Spinal cord (tissue), 4 donors: Measurements from ENCODE around the gene YEATS4. TPM values are rescaled to one million over a fixed set of nuclear protein-coding genes. Genes with fewer than 3 reads are reported as not detected.

Experiments used
- polyA plus RNA-seq, 2 donors: library from polyadenylated mRNA; unstranded; fragments of 120-200 nt; gene quantifications; one replicate each; pipeline ENCODE4 v1.2.1, GENCODE V29; 2013; ENCODE audit not compliant: insufficient read length in 2 of 2
- small RNA-seq: library from RNA; depleted of rRNA; stranded (forward); fragments of <200 nt; gene quantifications from one replicate; pipeline ENCODE3, GENCODE V24; 2014; ENCODE audit warnings: low replicate concordance
- total RNA-seq, 2 donors: library from RNA; depleted of rRNA in 1 of 2; stranded (reverse); fragments of 120-200 nt in 1 of 2; fragments of >200 nt in 1 of 2; gene quantifications; one replicate each; pipeline versions ENCODE4 v1.2.3 to v1.2.4, GENCODE V29; 2013 to 2014

Gene YEATS4
- total and polyA plus RNA-seq, 4 donors, result 21.7 to 29.8 (median 27.4) TPM

Small RNA genes lying within 50 kb of the gene (small RNA-seq; reads per million reads assigned to genes)
- not detected for gene RN7SL804P

Other genes starting within 250 kb of the YEATS4 start
- gene CPSF6, start 120.2 kb upstream of the YEATS4 start, total RNA-seq, result 10 to 100 TPM; 41.1 to 80.0 TPM
- 10 to 100 TPM; 72.1 to 83.0 TPM for gene CPSF6, start 120.2 kb upstream of the YEATS4 start, polyA plus RNA-seq
- 100 to 1,000 TPM in 1 of 2 donors, 1 to 10 TPM in 1; 9.1 to 156 TPM for gene LYZ, start 11.4 kb upstream of the YEATS4 start, total RNA-seq
- gene LYZ, start 11.4 kb upstream of the YEATS4 start, polyA plus RNA-seq, result 1 to 10 TPM; 1.3 to 4.1 TPM
- gene FRS2, start 110.6 kb downstream of the YEATS4 start, total RNA-seq, result 10 to 100 TPM; 65.4 to 87.1 TPM
- gene FRS2, start 110.6 kb downstream of the YEATS4 start, polyA plus RNA-seq, result 10 to 100 TPM; 29.4 to 42.4 TPM
- 100 to 1,000 TPM; 207 to 220 TPM for gene CCT2, start 225.7 kb downstream of the YEATS4 start, total RNA-seq
- gene CCT2, start 225.7 kb downstream of the YEATS4 start, polyA plus RNA-seq, result 100 to 1,000 TPM; 207 to 208 TPM